OCI-LY7 (cell line): ENCODE results near the gene PIGO.

Source experiments
- CTCF ChIP-seq: fragments of 200-600 bp; sonication (generic); conservative IDR thresholded peaks from 2 replicates; pipeline ENCODE4 v1.5.1; 2014; ENCODE audit warnings: mild to moderate bottlenecking, antibody characterized with exemption, low read length, moderate library complexity, mixed read lengths
- EZH2phosphoT487 ChIP-seq: fragments of 200-600 bp; sonication (generic); IDR thresholded peaks from 2 replicates; pipeline ENCODE4 v1.6.1; 2018; ENCODE audit warnings: low read depth, borderline replicate concordance, mild to moderate bottlenecking, mixed run types, antibody characterized with exemption, low read length, moderate library complexity, mixed read lengths

- TF ChIP-seq CTCF (no peak), EZH2phosphoT487 (no peak)
These were observed 8.2 kb upstream of the PIGO start for GRCh38 chr9:35104586-35104985.
